HepG2 (cell line): ENCODE measurements around the gene BCO1. TPM values are rescaled to one million over a fixed set of nuclear protein-coding genes. Genes with fewer than 3 reads are reported as not detected.

Experiments
- AGO1 ChIP-seq: fragments of 200-400 bp; formaldehyde crosslinking; IDR thresholded peaks from 2 replicates; pipeline ENCODE4 v1.6.1; 2017; ENCODE audit warnings: mild to moderate bottlenecking, low read depth, low read length, moderate library complexity; ENCODE audit not compliant: poor library complexity, severe bottlenecking
- CHCHD3 ChIP-seq: sonication (generic); formaldehyde crosslinking; IDR thresholded peaks from 2 replicates; pipeline ENCODE4 v1.8.0; 2022; ENCODE audit warnings: mild to moderate bottlenecking, missing genetic modification reagents, moderate library complexity
- GATAD2A ChIP-seq: IDR thresholded peaks from 2 replicates; pipeline ENCODE4 v1.6.1; 2016
- KAT8 ChIP-seq: IDR thresholded peaks from 2 replicates; pipeline ENCODE4 v1.6.1; 2016; ENCODE audit warnings: missing genetic modification reagents, missing compliant biosample characterization
- RAD21 ChIP-seq: fragments of 450-650 bp; formaldehyde crosslinking; IDR thresholded peaks from 2 replicates; pipeline ENCODE4 v1.5.0; 2020; ENCODE audit warnings: mild to moderate bottlenecking
- TSC22D2 ChIP-seq: sonication (generic); formaldehyde crosslinking; IDR thresholded peaks from 2 replicates; pipeline ENCODE4 v1.5.1; 2020; ENCODE audit warnings: missing genetic modification reagents, mild to moderate bottlenecking, borderline replicate concordance
- ZFP82 ChIP-seq: sonication (generic); formaldehyde crosslinking; IDR thresholded peaks from 2 replicates; pipeline ENCODE4 v1.5.1; 2020; ENCODE audit warnings: mild to moderate bottlenecking, missing genetic modification reagents, borderline replicate concordance
- ZNF446 ChIP-seq: sonication (generic); formaldehyde crosslinking; IDR thresholded peaks from 2 replicates; pipeline ENCODE4 v1.5.0; 2020; ENCODE audit warnings: mild to moderate bottlenecking, missing genetic modification reagents
- ZNF749 ChIP-seq: sonication (generic); formaldehyde crosslinking; IDR thresholded peaks from 2 replicates; pipeline ENCODE4 v1.8.0; 2022; ENCODE audit warnings: mild to moderate bottlenecking, missing genetic modification reagents, moderate library complexity, borderline replicate concordance
- ZNF775 ChIP-seq: sonication (generic); formaldehyde crosslinking; IDR thresholded peaks from 2 replicates; pipeline ENCODE4 v1.4.0; 2020; ENCODE audit warnings: missing genetic modification reagents, mild to moderate bottlenecking, moderate library complexity, borderline replicate concordance
- polyA plus RNA-seq, 8 experiments: library from polyadenylated mRNA; depleted of rRNA in 3 of 8; stranded (reverse) in 7 of 8; unstranded in 1 of 8; fragments of >200 nt; fragmentation: Illumina TruSeq in 4 of 8; extraction: Trizol in 4 of 8; gene quantifications; 2 replicates each; pipeline versions ENCODE4 v1.2.1 to v1.2.3, GENCODE V29; 2011 to 2016; ENCODE audit warnings: low read depth in 4 of 8, missing spikeins in 1 of 8, mixed read lengths in 1 of 8; ENCODE audit not compliant: insufficient read depth in 1 of 8
- total RNA-seq, 5 experiments: library from RNA; depleted of rRNA; stranded (reverse); fragments of >200 nt; fragmentation: Illumina TruSeq; extraction: Trizol; gene quantifications; 2 replicates each; pipeline ENCODE4 v1.2.3, GENCODE V29; 2016; ENCODE audit warnings: low read depth in 1 of 5
- TF ChIP-seq, protein P1 (sequence below): IDR thresholded peaks from 2 replicates; pipeline ENCODE4 v1.6.1; 2016; ENCODE audit warnings: low read depth, missing genetic modification reagents, missing compliant biosample characterization
- TF ChIP-seq, protein P2 (sequence below): sonication (generic); formaldehyde crosslinking; conservative IDR thresholded peaks from 2 replicates; pipeline ENCODE4 v1.4.0; 2020; ENCODE audit warnings: missing genetic modification reagents
- TF ChIP-seq, protein P3 (sequence below): sonication (generic); formaldehyde crosslinking; IDR thresholded peaks from 2 replicates; pipeline ENCODE4 v1.5.0; 2020; ENCODE audit warnings: mild to moderate bottlenecking, missing genetic modification reagents
- TF ChIP-seq, protein P4 (sequence below): sonication (generic); formaldehyde crosslinking; IDR thresholded peaks from 2 replicates; pipeline ENCODE4 v1.9.0; 2021; ENCODE audit warnings: missing genetic modification reagents, borderline replicate concordance

Gene BCO1
- total and polyA plus RNA-seq, 2 of the 13 experiments (the other 11 are each of a cell fraction or from before 2014, with no cell fraction given): 0.11 TPM; not detected in 1

DNA sequence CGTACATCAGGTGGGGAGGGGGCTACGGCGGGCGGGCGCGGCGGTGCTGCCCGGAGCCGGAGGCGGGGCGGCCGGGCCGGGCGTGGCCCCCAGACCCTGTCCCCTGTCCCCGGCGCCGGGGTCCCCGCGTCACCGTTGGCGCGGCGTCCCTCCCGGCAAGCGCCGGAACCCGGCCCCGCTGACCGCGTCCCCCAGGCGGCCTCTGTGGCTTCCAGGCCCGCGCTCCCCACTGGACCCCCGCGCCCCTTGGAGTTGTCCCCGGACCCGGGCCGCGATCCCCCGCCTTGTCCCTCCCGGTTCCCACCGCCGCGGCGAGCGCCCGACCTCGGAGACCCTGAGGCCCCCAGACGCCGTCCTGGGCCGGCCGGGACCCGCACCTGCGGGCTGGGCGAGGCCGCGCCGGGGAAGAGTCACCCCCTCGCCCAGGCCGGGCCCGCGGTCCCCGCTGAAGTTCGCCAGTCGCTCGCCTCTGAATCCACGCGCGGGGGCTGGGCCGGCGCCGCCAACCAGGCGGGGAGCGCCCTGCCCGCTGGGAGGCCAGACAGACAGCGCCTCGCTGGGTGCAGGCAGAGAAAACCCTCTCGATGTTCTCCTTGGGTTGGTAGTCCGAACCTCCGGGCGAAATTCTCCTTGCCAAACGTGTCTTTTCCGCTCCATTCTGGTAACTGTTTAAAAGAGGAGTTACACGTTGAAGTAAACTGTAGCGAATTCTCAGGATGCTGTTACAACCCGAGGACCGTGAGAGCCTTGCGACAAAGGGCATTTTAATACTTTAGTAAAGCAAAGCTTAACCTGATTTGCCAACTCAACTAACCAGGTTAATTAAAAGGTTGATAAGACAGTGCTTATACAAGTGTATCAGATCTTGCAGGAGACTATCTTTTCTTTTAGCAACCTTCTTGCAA is 77.0 kb downstream of the BCO1 start (continued):
- TF ChIP-seq, protein P1, sequence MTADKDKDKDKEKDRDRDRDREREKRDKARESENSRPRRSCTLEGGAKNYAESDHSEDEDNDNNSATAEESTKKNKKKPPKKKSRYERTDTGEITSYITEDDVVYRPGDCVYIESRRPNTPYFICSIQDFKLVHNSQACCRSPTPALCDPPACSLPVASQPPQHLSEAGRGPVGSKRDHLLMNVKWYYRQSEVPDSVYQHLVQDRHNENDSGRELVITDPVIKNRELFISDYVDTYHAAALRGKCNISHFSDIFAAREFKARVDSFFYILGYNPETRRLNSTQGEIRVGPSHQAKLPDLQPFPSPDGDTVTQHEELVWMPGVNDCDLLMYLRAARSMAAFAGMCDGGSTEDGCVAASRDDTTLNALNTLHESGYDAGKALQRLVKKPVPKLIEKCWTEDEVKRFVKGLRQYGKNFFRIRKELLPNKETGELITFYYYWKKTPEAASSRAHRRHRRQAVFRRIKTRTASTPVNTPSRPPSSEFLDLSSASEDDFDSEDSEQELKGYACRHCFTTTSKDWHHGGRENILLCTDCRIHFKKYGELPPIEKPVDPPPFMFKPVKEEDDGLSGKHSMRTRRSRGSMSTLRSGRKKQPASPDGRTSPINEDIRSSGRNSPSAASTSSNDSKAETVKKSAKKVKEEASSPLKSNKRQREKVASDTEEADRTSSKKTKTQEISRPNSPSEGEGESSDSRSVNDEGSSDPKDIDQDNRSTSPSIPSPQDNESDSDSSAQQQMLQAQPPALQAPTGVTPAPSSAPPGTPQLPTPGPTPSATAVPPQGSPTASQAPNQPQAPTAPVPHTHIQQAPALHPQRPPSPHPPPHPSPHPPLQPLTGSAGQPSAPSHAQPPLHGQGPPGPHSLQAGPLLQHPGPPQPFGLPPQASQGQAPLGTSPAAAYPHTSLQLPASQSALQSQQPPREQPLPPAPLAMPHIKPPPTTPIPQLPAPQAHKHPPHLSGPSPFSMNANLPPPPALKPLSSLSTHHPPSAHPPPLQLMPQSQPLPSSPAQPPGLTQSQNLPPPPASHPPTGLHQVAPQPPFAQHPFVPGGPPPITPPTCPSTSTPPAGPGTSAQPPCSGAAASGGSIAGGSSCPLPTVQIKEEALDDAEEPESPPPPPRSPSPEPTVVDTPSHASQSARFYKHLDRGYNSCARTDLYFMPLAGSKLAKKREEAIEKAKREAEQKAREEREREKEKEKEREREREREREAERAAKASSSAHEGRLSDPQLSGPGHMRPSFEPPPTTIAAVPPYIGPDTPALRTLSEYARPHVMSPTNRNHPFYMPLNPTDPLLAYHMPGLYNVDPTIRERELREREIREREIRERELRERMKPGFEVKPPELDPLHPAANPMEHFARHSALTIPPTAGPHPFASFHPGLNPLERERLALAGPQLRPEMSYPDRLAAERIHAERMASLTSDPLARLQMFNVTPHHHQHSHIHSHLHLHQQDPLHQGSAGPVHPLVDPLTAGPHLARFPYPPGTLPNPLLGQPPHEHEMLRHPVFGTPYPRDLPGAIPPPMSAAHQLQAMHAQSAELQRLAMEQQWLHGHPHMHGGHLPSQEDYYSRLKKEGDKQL (CRISPR knock-in tag): no peak
- TF ChIP-seq, protein P2, sequence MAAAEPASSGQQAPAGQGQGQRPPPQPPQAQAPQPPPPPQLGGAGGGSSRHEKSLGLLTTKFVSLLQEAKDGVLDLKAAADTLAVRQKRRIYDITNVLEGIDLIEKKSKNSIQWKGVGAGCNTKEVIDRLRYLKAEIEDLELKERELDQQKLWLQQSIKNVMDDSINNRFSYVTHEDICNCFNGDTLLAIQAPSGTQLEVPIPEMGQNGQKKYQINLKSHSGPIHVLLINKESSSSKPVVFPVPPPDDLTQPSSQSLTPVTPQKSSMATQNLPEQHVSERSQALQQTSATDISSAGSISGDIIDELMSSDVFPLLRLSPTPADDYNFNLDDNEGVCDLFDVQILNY: no peak
- TF ChIP-seq, protein P3, sequence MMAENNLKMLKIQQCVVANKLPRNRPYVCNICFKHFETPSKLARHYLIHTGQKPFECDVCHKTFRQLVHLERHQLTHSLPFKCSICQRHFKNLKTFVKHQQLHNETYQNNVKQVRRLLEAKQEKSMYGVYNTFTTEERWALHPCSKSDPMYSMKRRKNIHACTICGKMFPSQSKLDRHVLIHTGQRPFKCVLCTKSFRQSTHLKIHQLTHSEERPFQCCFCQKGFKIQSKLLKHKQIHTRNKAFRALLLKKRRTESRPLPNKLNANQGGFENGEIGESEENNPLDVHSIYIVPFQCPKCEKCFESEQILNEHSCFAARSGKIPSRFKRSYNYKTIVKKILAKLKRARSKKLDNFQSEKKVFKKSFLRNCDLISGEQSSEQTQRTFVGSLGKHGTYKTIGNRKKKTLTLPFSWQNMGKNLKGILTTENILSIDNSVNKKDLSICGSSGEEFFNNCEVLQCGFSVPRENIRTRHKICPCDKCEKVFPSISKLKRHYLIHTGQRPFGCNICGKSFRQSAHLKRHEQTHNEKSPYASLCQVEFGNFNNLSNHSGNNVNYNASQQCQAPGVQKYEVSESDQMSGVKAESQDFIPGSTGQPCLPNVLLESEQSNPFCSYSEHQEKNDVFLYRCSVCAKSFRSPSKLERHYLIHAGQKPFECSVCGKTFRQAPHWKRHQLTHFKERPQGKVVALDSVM: peak; percentile 31; the same call in 1 of the 2 replicates
- TF ChIP-seq, protein P4, sequence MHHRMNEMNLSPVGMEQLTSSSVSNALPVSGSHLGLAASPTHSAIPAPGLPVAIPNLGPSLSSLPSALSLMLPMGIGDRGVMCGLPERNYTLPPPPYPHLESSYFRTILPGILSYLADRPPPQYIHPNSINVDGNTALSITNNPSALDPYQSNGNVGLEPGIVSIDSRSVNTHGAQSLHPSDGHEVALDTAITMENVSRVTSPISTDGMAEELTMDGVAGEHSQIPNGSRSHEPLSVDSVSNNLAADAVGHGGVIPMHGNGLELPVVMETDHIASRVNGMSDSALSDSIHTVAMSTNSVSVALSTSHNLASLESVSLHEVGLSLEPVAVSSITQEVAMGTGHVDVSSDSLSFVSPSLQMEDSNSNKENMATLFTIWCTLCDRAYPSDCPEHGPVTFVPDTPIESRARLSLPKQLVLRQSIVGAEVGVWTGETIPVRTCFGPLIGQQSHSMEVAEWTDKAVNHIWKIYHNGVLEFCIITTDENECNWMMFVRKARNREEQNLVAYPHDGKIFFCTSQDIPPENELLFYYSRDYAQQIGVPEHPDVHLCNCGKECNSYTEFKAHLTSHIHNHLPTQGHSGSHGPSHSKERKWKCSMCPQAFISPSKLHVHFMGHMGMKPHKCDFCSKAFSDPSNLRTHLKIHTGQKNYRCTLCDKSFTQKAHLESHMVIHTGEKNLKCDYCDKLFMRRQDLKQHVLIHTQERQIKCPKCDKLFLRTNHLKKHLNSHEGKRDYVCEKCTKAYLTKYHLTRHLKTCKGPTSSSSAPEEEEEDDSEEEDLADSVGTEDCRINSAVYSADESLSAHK (CRISPR knock-in tag): no peak
- TF ChIP-seq CHCHD3 (CRISPR knock-in tag) (no peak), GATAD2A (CRISPR knock-in tag) (no peak), RAD21 (CRISPR knock-in tag) (0 out of 2 replicates have a peak, but pooled peaks have one; percentile 17), ZNF749 (0 out of 2 replicates have a peak, but pooled peaks have one; percentile 30), ZFP82 (CRISPR knock-in tag) (no peak), ZNF446 (CRISPR knock-in tag) (peak; percentile 59; the same call in 1 of the 2 replicates), KAT8 (no peak; the same call in 1 of the 2 replicates), AGO1 (no peak), TSC22D2 (0 out of 2 replicates have a peak, but pooled peaks have one; percentile 42), ZNF775 (no peak)
